Liver (tissue), 3 donors: ENCODE measurements around the gene SNRNP27.

ENCODE experiments used
- ATF3 ChIP-seq: IDR thresholded peaks from 2 replicates; pipeline ENCODE4 v1.6.1; 2016; ENCODE audit warnings: antibody characterized with exemption
- CTCF ChIP-seq: fragments of 150-350 bp; IDR thresholded peaks from 2 replicates; pipeline ENCODE4 v1.5.1; 2017; ENCODE audit warnings: improper control_type of control experiment, low read depth, low read length; ENCODE audit not compliant: missing input control
- FOXA1 ChIP-seq: IDR thresholded peaks from 2 replicates; pipeline ENCODE4 v1.6.1; 2016; ENCODE audit warnings: antibody characterized with exemption
- HNF4G ChIP-seq: IDR thresholded peaks from 2 replicates; pipeline ENCODE4 v1.6.1; 2016; ENCODE audit warnings: antibody characterized with exemption
- RAD21 ChIP-seq, 2 donors: IDR thresholded peaks; 2 replicates each; pipeline ENCODE4 v1.6.1; 2016; ENCODE audit warnings: antibody characterized with exemption in 2 of 2, mild to moderate bottlenecking in 2 of 2
- REST ChIP-seq: IDR thresholded peaks from 2 replicates; pipeline ENCODE4 v1.6.1; 2016; ENCODE audit warnings: antibody characterized with exemption, mild to moderate bottlenecking
- TAF1 ChIP-seq: conservative IDR thresholded peaks from 2 replicates; pipeline ENCODE4 v1.6.1; 2016; ENCODE audit warnings: antibody characterized with exemption, mild to moderate bottlenecking
- TF ChIP-seq, protein P1 (sequence below): IDR thresholded peaks from 2 replicates; pipeline ENCODE4 v1.6.1; 2016; ENCODE audit warnings: antibody characterized with exemption
- donor health status: healthy.
- donor health status: healthy.

DNA sequence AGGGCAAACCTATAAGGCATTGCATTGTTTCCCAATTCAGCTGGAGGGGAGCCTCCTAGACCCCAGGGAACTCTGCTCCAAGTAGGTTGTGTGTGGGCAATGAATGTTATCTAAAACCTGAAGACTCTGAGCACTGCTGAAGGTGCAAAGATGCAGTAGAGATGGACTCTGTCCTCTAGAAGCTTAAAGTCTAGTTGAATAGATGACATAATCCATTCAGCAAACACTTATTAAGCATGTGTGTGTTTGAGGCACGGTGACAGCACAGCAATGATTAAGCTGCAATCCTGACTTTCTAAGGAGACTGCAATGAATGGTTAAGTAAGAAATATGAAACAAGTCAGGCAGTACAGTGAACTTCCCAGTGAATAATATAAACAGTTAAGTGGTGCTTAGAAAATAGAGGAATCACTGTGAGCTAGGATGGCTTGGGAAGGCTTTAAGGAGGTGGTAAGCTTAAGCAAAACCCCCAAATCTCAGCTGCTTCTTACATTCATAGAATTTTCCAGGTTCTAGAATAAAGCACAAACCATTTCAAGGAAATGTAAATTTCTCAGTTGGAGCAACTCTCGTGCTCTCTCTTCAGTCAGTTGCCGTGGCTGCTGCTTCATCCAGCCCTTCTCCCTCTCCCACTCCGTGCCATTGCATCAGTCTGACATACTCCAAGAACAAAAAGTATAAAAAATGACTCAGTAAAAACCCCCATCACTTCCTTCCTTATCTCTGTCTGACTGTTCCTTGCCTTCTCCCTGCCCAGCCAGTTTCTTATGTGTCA lies 40.3 kb downstream of the SNRNP27 start:
- TF ChIP-seq CTCF, result no peak
- TF ChIP-seq TAF1, result no peak
- TF ChIP-seq REST, result no peak
- no peak for TF ChIP-seq ATF3
- no peak for TF ChIP-seq FOXA1
- TF ChIP-seq RAD21 (IDR thresholded peaks at IDR 0.05), result no peak
- no peak for TF ChIP-seq HNF4G
- TF ChIP-seq, protein P1, sequence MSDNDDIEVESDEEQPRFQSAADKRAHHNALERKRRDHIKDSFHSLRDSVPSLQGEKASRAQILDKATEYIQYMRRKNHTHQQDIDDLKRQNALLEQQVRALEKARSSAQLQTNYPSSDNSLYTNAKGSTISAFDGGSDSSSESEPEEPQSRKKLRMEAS, result no peak
